HepG2 (cell line): ENCODE measurements around the gene WNT7B. TPM values are rescaled to one million over a fixed set of nuclear protein-coding genes. Genes with fewer than 3 reads are reported as not detected.
A peak's percentile ranks its signal among the peaks of the same experiment; 100 is the strongest.

Experiments
- ARID2 ChIP-seq: sonication (generic); formaldehyde crosslinking; IDR thresholded peaks from 2 replicates; pipeline ENCODE4 v1.8.1; 2022; ENCODE audit warnings: mild to moderate bottlenecking, missing genetic modification reagents, borderline replicate concordance
- ARNT2 ChIP-seq: sonication (generic); formaldehyde crosslinking; IDR thresholded peaks from 2 replicates; pipeline ENCODE4 v1.8.0; 2022; ENCODE audit warnings: mild to moderate bottlenecking, low read depth, missing genetic modification reagents, moderate library complexity
- CEBPB ChIP-seq: IDR thresholded peaks from 2 replicates; pipeline ENCODE4 v1.6.1; 2011; ENCODE audit warnings: low read depth, low read length, improper control_type of control experiment, borderline replicate concordance
- ETV5 ChIP-seq: IDR thresholded peaks from 2 replicates; pipeline ENCODE4 v1.6.1; 2018; ENCODE audit warnings: missing biosample characterization, missing genetic modification reagents, inconsistent platforms, borderline replicate concordance
- GTF2F1 ChIP-seq: fragments of 150-350 bp; IDR thresholded peaks from 2 replicates; pipeline ENCODE4 v1.6.1; 2014; ENCODE audit warnings: low read length
- KMT2A ChIP-seq: sonication (generic); formaldehyde crosslinking; IDR thresholded peaks from 2 replicates; pipeline ENCODE4 v1.4.0; 2020; ENCODE audit warnings: missing genetic modification reagents
- LCORL ChIP-seq, 2 experiments: fragments of 450-650 bp in 1 of 2; sonication (generic) in 1 of 2; formaldehyde crosslinking in 1 of 2; IDR thresholded peaks; 2 replicates each; pipeline versions ENCODE4 v1.5.0 to v1.6.1; 2017 to 2020; ENCODE audit warnings: antibody characterized with exemption in 1 of 2, missing genetic modification reagents in 1 of 2
- MXD4 ChIP-seq: IDR thresholded peaks from 2 replicates; pipeline ENCODE4 v1.6.1; 2016; ENCODE audit warnings: mild to moderate bottlenecking, missing biosample characterization, missing genetic modification reagents
- PATZ1 ChIP-seq: sonication (generic); formaldehyde crosslinking; IDR thresholded peaks from 2 replicates; pipeline ENCODE4 v1.4.0; 2020; ENCODE audit warnings: missing genetic modification reagents
- SKIL ChIP-seq: sonication (generic); formaldehyde crosslinking; IDR thresholded peaks from 2 replicates; pipeline ENCODE4 v1.8.0; 2022; ENCODE audit warnings: missing genetic modification reagents, mild to moderate bottlenecking, moderate library complexity, borderline replicate concordance
- SNAPC2 ChIP-seq: sonication (generic); formaldehyde crosslinking; IDR thresholded peaks from 2 replicates; pipeline ENCODE4 v1.8.1; 2022; ENCODE audit warnings: mild to moderate bottlenecking, missing genetic modification reagents
- STAT5B ChIP-seq: sonication (generic); formaldehyde crosslinking; IDR thresholded peaks from 2 replicates; pipeline ENCODE4 v1.4.0; 2020; ENCODE audit warnings: missing genetic modification reagents
- THRA ChIP-seq: sonication (generic); formaldehyde crosslinking; IDR thresholded peaks from 2 replicates; pipeline ENCODE4 v1.4.0; 2020; ENCODE audit warnings: missing genetic modification reagents, borderline replicate concordance
- U2AF1 ChIP-seq: fragments of 200-400 bp; formaldehyde crosslinking; optimal IDR thresholded peaks from 2 replicates; pipeline ENCODE3; 2017; ENCODE audit warnings: mild to moderate bottlenecking, low read depth, low read length
- ZFP1 ChIP-seq: IDR thresholded peaks from 2 replicates; pipeline ENCODE4 v1.6.1; 2016
- ZMAT5 ChIP-seq: sonication (generic); formaldehyde crosslinking; IDR thresholded peaks from 2 replicates; pipeline ENCODE4 v1.5.0; 2020; ENCODE audit warnings: mild to moderate bottlenecking, low read depth, missing genetic modification reagents, borderline replicate concordance
- ZNF180 ChIP-seq: sonication (generic); formaldehyde crosslinking; IDR thresholded peaks from 2 replicates; pipeline ENCODE4 v1.4.0; 2020; ENCODE audit warnings: low read depth, missing genetic modification reagents, borderline replicate concordance
- ZNF207 ChIP-seq: fragments of 450-650 bp; IDR thresholded peaks from 2 replicates; pipeline ENCODE4 v1.6.1; 2016; ENCODE audit warnings: antibody characterized with exemption, borderline replicate concordance
- ZNF335 ChIP-seq: sonication (generic); formaldehyde crosslinking; IDR thresholded peaks from 2 replicates; pipeline ENCODE4 v1.4.0; 2020; ENCODE audit warnings: missing genetic modification reagents
- ZNF362 ChIP-seq: sonication (generic); formaldehyde crosslinking; IDR thresholded peaks from 2 replicates; pipeline ENCODE4 v1.4.0; 2020; ENCODE audit warnings: missing genetic modification reagents, mild to moderate bottlenecking, borderline replicate concordance
- ZNF441 ChIP-seq: sonication (generic); formaldehyde crosslinking; IDR thresholded peaks from 2 replicates; pipeline ENCODE4 v1.7.0; 2021; ENCODE audit warnings: missing genetic modification reagents, borderline replicate concordance
- ZNF598 ChIP-seq: sonication (generic); formaldehyde crosslinking; IDR thresholded peaks from 2 replicates; pipeline ENCODE4 v1.5.1; 2020; ENCODE audit warnings: mild to moderate bottlenecking, missing genetic modification reagents, borderline replicate concordance
- ZNF781 ChIP-seq: sonication (generic); formaldehyde crosslinking; IDR thresholded peaks from 2 replicates; pipeline ENCODE4 v1.5.1; 2020; ENCODE audit warnings: borderline replicate concordance, mild to moderate bottlenecking, missing genetic modification reagents; ENCODE audit errors: not compliant biosample characterization
- ZNF792 ChIP-seq: IDR thresholded peaks from 2 replicates; pipeline ENCODE4 v1.6.1; 2016
- polyA plus RNA-seq, 8 experiments: library from polyadenylated mRNA; depleted of rRNA in 3 of 8; stranded (reverse) in 7 of 8; unstranded in 1 of 8; fragments of >200 nt; fragmentation: Illumina TruSeq in 4 of 8; extraction: Trizol in 4 of 8; gene quantifications; 2 replicates each; pipeline versions ENCODE4 v1.2.1 to v1.2.3, GENCODE V29; 2011 to 2016; ENCODE audit warnings: low read depth in 4 of 8, missing spikeins in 1 of 8, mixed read lengths in 1 of 8; ENCODE audit not compliant: insufficient read depth in 1 of 8
- total RNA-seq, 5 experiments: library from RNA; depleted of rRNA; stranded (reverse); fragments of >200 nt; fragmentation: Illumina TruSeq; extraction: Trizol; gene quantifications; 2 replicates each; pipeline ENCODE4 v1.2.3, GENCODE V29; 2016; ENCODE audit warnings: low read depth in 1 of 5

WNT7B gene
- total and polyA plus RNA-seq, 2 of the 13 experiments (the other 11 are each of a cell fraction or from before 2014, with no cell fraction given) = 0.09 TPM; not detected in 1

GRCh38 chr22:46006379-46007002 is 29.5 kb upstream of the WNT7B start (continued):
- no peak for TF ChIP-seq ZNF207
- TF ChIP-seq ZNF335 (CRISPR knock-in tag) = no peak
- TF ChIP-seq SKIL (CRISPR knock-in tag) = 0 out of 2 replicates have a peak, but pooled peaks have one; percentile 26
- TF ChIP-seq PATZ1 (CRISPR knock-in tag) = peak; percentile 99
- no peak for TF ChIP-seq KMT2A (CRISPR knock-in tag)
- no peak for TF ChIP-seq U2AF1
- no peak for TF ChIP-seq ARNT2 (CRISPR knock-in tag)
- peak; percentile 99 for TF ChIP-seq THRA (CRISPR knock-in tag)
- no peak for TF ChIP-seq SNAPC2
- no peak for TF ChIP-seq MXD4 (CRISPR knock-in tag)
- TF ChIP-seq ZNF792 (CRISPR knock-in tag) = peak; percentile 75
- no peak for TF ChIP-seq ZNF781 (CRISPR knock-in tag)
- TF ChIP-seq CEBPB = peak; percentile 66; the same call in 1 of the 2 replicates
- TF ChIP-seq ZNF362 = no peak
- no peak for TF ChIP-seq ZNF441 (CRISPR knock-in tag)
- TF ChIP-seq ZFP1 (CRISPR knock-in tag) = no peak
- no peak for TF ChIP-seq ZMAT5 (CRISPR knock-in tag)
- TF ChIP-seq GTF2F1 = no peak
- no peak for TF ChIP-seq ZNF180 (CRISPR knock-in tag)
- TF ChIP-seq LCORL (IDR thresholded peaks at IDR 0.05) = no peak
- TF ChIP-seq LCORL (CRISPR knock-in tag; IDR thresholded peaks at IDR 0.05) = peak; percentile 27; the same call in 1 of the 2 replicates
- TF ChIP-seq ETV5 = peak; percentile 52; the same call in 1 of the 2 replicates
- 0 out of 2 replicates have a peak, but pooled peaks have one; percentile 58 for TF ChIP-seq ARID2 (CRISPR knock-in tag)
- TF ChIP-seq STAT5B = no peak
- TF ChIP-seq ZNF598 (CRISPR knock-in tag) = no peak
